ENCODE data around the gene NSUN7.

Gene NSUN7

DNA sequence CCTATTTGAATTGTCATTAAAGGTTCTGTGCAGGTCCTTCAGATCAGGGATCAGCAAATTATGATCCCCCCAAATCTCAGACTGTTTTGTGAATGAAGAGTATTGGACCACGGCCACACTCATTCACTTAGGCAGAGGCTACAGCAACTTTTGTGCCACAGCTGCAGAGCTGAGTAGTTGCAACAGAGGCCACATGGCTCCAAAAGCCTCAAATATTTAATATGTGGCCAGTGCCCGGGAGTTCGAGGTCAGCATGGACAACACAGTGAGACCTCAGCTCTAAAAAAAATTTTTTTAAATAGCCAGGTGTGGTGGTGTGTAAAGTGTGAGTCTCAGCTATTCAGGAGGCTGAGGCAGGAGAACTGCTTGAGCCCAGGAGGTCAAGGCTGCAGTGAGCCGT is 100.7 kb downstream of the NSUN7 start:
- Histone ChIP-seq H3K4me3 (ENCODE audit: low read length, poor library complexity, severe bottlenecking) (no peak overlapping the region), H3K79me2 (ENCODE audit: insufficient read depth, low read length) (no peaks in the 10 kb centered on the region), H3K9me3 (ENCODE audit: insufficient read depth, low read depth, low read length) (no peaks in the 10 kb centered on the region), H3K9ac (ENCODE audit: low read depth, low read length, poor library complexity, severe bottlenecking) (no peak overlapping the region), H3K36me3 (ENCODE audit: insufficient read depth, low read length) (no peaks in the 10 kb centered on the region), H2AFZ (ENCODE audit: low read length) (no peak overlapping the region), H4K20me1 (ENCODE audit: insufficient read depth, low read length, poor library complexity, severe bottlenecking) (no peaks in the 10 kb centered on the region), H3F3A (ENCODE audit: low read depth) (no peaks in the 10 kb centered on the region), H3K9me2 (replicated peaks; ENCODE audit: low read depth, low read length) (no peaks in the 10 kb centered on the region), H3K4me2 (ENCODE audit: low read depth, low read length, poor library complexity, severe bottlenecking) (no peak overlapping the region), H3K4me1 (ENCODE audit: insufficient read depth, low read length, poor library complexity, severe bottlenecking) (no peaks in the 10 kb centered on the region), H3K27me3 (ENCODE audit: insufficient read depth, low read length, poor library complexity, severe bottlenecking) (no peaks in the 10 kb centered on the region)
- TF ChIP-seq, protein P1, sequence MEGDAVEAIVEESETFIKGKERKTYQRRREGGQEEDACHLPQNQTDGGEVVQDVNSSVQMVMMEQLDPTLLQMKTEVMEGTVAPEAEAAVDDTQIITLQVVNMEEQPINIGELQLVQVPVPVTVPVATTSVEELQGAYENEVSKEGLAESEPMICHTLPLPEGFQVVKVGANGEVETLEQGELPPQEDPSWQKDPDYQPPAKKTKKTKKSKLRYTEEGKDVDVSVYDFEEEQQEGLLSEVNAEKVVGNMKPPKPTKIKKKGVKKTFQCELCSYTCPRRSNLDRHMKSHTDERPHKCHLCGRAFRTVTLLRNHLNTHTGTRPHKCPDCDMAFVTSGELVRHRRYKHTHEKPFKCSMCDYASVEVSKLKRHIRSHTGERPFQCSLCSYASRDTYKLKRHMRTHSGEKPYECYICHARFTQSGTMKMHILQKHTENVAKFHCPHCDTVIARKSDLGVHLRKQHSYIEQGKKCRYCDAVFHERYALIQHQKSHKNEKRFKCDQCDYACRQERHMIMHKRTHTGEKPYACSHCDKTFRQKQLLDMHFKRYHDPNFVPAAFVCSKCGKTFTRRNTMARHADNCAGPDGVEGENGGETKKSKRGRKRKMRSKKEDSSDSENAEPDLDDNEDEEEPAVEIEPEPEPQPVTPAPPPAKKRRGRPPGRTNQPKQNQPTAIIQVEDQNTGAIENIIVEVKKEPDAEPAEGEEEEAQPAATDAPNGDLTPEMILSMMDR (conservative IDR thresholded peaks at IDR 0.05; ENCODE audit: low read length) = no peak
- TF ChIP-seq EZH2phosphoT487 (IDR thresholded peaks at IDR 0.05; ENCODE audit: borderline replicate concordance) = no peak

DNA sequence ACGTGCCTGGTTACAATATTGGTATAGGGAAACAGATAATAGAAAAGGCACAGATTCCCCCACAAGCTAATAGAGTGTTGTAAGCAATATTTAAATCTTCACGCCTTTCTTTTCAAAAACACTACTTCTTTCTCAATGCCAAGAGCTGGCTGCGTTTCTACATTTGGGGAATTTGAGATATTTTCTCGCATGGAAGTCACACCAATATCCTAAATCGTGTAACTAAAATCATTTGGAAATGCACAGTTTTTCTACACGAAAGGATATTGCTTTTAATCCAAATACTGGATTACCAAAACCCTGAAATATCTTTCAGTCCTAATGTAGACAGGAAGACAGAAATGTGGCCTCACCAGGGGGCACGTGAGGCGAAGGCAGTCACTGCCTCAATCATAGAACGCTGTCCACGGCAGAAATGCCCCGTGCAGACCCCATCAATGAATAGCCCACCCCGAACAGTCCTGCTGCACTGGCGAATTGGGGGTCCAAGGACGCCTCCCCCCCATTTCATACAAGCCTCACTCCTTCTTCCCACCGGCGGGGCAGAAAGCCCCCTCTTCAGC is 106.6 kb downstream of the NSUN7 start:
- H3K36me3 ChIP-seq (ENCODE audit: insufficient read depth, low read length) = no peaks in the 10 kb centered on the region
- H3K4me1 ChIP-seq (ENCODE audit: insufficient read depth, low read length, poor library complexity, severe bottlenecking) = no peaks in the 10 kb centered on the region
- H3K4me2 ChIP-seq (ENCODE audit: low read depth, low read length, poor library complexity, severe bottlenecking) = no peak overlapping the region
- H3K9me3 ChIP-seq (ENCODE audit: insufficient read depth, low read depth, low read length) = no peaks in the 10 kb centered on the region
- no peak overlapping the region for H3K9ac ChIP-seq (ENCODE audit: low read depth, low read length, poor library complexity, severe bottlenecking)
- no peaks in the 10 kb centered on the region for H3K27me3 ChIP-seq (ENCODE audit: insufficient read depth, low read length, poor library complexity, severe bottlenecking)
- H4K20me1 ChIP-seq (ENCODE audit: insufficient read depth, low read length, poor library complexity, severe bottlenecking) = no peaks in the 10 kb centered on the region
- H2AFZ ChIP-seq (ENCODE audit: low read length) = no peak overlapping the region
- H3K4me3 ChIP-seq (ENCODE audit: low read length, poor library complexity, severe bottlenecking) = no peak overlapping the region
- H3F3A ChIP-seq (ENCODE audit: low read depth) = no peaks in the 10 kb centered on the region
- H3K79me2 ChIP-seq (ENCODE audit: insufficient read depth, low read length) = no peaks in the 10 kb centered on the region
- TF ChIP-seq, protein P1 (conservative IDR thresholded peaks at IDR 0.05; ENCODE audit: low read length) = no peak
- no peak for TF ChIP-seq EZH2phosphoT487 (IDR thresholded peaks at IDR 0.05; ENCODE audit: borderline replicate concordance)
- no peaks in the 10 kb centered on the region for H3K9me2 ChIP-seq (replicated peaks; ENCODE audit: low read depth, low read length)

- H3K9me3 ChIP-seq (ENCODE audit: insufficient read depth, low read depth, low read length) = no peaks in the 10 kb centered on the region
- H3K4me3 ChIP-seq (ENCODE audit: low read length, poor library complexity, severe bottlenecking) = no peak overlapping the region
- H4K20me1 ChIP-seq (ENCODE audit: insufficient read depth, low read length, poor library complexity, severe bottlenecking) = no peaks in the 10 kb centered on the region
- H3F3A ChIP-seq (ENCODE audit: low read depth) = no peaks in the 10 kb centered on the region
- H3K9me2 ChIP-seq (replicated peaks; ENCODE audit: low read depth, low read length) = no peaks in the 10 kb centered on the region
- H3K4me2 ChIP-seq (ENCODE audit: low read depth, low read length, poor library complexity, severe bottlenecking) = no peak overlapping the region
- H3K79me2 ChIP-seq (ENCODE audit: insufficient read depth, low read length) = no peaks in the 10 kb centered on the region
- no peaks in the 10 kb centered on the region for H3K27me3 ChIP-seq (ENCODE audit: insufficient read depth, low read length, poor library complexity, severe bottlenecking)
- TF ChIP-seq, protein P1 (conservative IDR thresholded peaks at IDR 0.05; ENCODE audit: low read length) = no peak
- TF ChIP-seq EZH2phosphoT487 (IDR thresholded peaks at IDR 0.05; ENCODE audit: borderline replicate concordance) = no peak
- H3K9ac ChIP-seq (ENCODE audit: low read depth, low read length, poor library complexity, severe bottlenecking) = no peak overlapping the region
- no peaks in the 10 kb centered on the region for H3K36me3 ChIP-seq (ENCODE audit: insufficient read depth, low read length)
- H3K4me1 ChIP-seq (ENCODE audit: insufficient read depth, low read length, poor library complexity, severe bottlenecking) = no peaks in the 10 kb centered on the region
- H2AFZ ChIP-seq (ENCODE audit: low read length) = no peak overlapping the region
Observed at GRCh38 chr4:40856840-40857362, 107.1 kb downstream of the NSUN7 start.

All from Loucy (cell line).